ENCODE data around the gene OSGEPL1. TPM values are rescaled to one million over a fixed set of nuclear protein-coding genes. Genes with fewer than 3 reads are reported as not detected.
A peak's percentile ranks its signal among the peaks of the same experiment; 100 is the strongest.

Gene OSGEPL1
- total RNA-seq, 1 experiment from 2014 or later: 12.6 TPM

DNA sequence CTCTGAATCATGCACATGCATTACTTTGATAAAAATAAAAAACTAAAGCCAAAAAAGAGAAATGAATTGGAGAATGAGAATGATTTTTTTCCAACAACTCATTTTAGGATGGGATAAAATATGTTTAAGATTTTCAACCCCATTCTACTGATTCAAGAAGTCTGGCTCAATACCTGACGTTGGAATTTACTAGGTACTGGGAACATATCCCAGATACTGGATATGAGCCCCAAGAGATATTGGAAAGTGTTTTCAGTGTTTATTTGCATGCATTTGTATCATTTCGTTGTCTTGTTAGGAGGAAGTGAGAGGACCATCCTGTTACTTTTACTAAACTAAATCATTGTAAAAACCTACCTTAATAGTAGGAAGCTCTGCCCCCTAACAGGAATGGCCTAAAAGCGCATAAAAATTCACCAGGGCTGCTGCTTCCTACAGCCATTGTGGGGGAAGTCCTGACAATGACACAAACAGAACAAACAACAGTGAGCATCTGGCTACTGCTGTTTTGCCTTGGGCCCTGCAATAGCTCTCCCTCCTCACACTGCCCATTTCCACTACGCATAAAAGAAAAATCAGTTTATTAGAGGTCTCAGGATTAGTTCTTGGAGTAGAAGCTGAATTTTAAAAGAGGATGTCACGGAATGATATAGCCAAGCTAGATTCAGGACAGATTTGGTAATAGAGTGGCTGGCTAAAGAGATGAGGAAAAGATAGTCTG, 52.9 kb downstream of the OSGEPL1 start:
- BruUV-seq (replicated peaks): no TSS peak
- Histone ChIP-seq H3K9me3 (ENCODE audit: low read length) (no peaks in the 10 kb centered on the region), H3K9ac (ENCODE audit: low read length) (no peak overlapping the region), H3F3A (ENCODE audit: low read length, unreplicated experiment) (no peaks in the 10 kb centered on the region), H3K4me2 (ENCODE audit: low read length) (no peak overlapping the region), H4K20me1 (ENCODE audit: low read length) (no peaks in the 10 kb centered on the region), H3K4me1 (ENCODE audit: insufficient read depth, low read length) (no peaks in the 10 kb centered on the region), H3K4me3 (ENCODE audit: low read length) (no peak overlapping the region), H2AFZ (ENCODE audit: low read length) (no peak overlapping the region), H3K9me2 (replicated peaks; ENCODE audit: low read length) (no peaks in the 10 kb centered on the region), H3K79me2 (ENCODE audit: low read length) (no peaks in the 10 kb centered on the region), H3K27me3 (ENCODE audit: low read length) (no peaks in the 10 kb centered on the region), H3K36me3 (ENCODE audit: low read depth, low read length) (no peaks in the 10 kb centered on the region), H3K27ac (ENCODE audit: low read length) (no peak overlapping the region)
- ChIA-PET POLR2A (ENCODE audit: unreplicated experiment) (no interaction called here), CTCF (no interaction called here)
- TF ChIP-seq EZH2phosphoT487 (IDR thresholded peaks at IDR 0.05; ENCODE audit: borderline replicate concordance, low read length) (no peak), EZH2 (IDR thresholded peaks at IDR 0.05; ENCODE audit: low read length, unreplicated experiment) (no peak)
- TF ChIP-seq, protein P1, sequence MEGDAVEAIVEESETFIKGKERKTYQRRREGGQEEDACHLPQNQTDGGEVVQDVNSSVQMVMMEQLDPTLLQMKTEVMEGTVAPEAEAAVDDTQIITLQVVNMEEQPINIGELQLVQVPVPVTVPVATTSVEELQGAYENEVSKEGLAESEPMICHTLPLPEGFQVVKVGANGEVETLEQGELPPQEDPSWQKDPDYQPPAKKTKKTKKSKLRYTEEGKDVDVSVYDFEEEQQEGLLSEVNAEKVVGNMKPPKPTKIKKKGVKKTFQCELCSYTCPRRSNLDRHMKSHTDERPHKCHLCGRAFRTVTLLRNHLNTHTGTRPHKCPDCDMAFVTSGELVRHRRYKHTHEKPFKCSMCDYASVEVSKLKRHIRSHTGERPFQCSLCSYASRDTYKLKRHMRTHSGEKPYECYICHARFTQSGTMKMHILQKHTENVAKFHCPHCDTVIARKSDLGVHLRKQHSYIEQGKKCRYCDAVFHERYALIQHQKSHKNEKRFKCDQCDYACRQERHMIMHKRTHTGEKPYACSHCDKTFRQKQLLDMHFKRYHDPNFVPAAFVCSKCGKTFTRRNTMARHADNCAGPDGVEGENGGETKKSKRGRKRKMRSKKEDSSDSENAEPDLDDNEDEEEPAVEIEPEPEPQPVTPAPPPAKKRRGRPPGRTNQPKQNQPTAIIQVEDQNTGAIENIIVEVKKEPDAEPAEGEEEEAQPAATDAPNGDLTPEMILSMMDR (conservative IDR thresholded peaks at IDR 0.05; ENCODE audit: low read depth, low read length): no peak
- no peak for ATAC-seq
- intact Hi-C loops (cut with micrococcal nuclease): no loop called here
- DNase-seq: no peak

DNA sequence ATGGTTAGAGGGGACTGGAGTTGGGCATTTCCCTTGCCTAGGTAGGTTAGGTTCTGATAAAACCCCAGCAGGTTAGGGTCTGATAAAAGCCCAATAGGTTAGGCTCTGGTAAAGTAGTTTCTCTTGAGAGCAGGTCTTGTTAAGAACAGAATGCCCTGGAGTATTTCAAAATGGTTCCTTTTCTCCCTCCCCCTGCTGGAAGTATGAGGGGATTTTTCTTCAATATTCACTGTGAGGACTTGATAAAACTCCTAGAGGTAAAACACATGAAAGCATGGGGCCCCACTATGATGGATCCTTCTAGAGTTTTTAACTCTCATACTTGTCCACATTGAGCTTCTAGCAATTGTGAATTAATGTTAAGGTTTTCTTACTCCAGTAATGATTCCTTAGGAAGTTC, 60.5 kb downstream of the OSGEPL1 start:
- no peaks in the 10 kb centered on the region for H3K9me2 ChIP-seq (replicated peaks; ENCODE audit: low read length)
- H3K79me2 ChIP-seq (ENCODE audit: low read length): no peaks in the 10 kb centered on the region
- H4K20me1 ChIP-seq (ENCODE audit: low read length): no peaks in the 10 kb centered on the region
- H2AFZ ChIP-seq (ENCODE audit: low read length): no peak overlapping the region
- H3K4me1 ChIP-seq (ENCODE audit: insufficient read depth, low read length): no peaks in the 10 kb centered on the region
- H3K4me3 ChIP-seq (ENCODE audit: low read length): no peak overlapping the region
- intact Hi-C loops (cut with micrococcal nuclease): no loop called here
- H3K9ac ChIP-seq (ENCODE audit: low read length): no peak overlapping the region
- H3F3A ChIP-seq (ENCODE audit: low read length, unreplicated experiment): no peaks in the 10 kb centered on the region
- TF ChIP-seq EZH2phosphoT487 (IDR thresholded peaks at IDR 0.05; ENCODE audit: borderline replicate concordance, low read length): no peak
- TF ChIP-seq EZH2 (IDR thresholded peaks at IDR 0.05; ENCODE audit: low read length, unreplicated experiment): no peak
- TF ChIP-seq, protein P1 (conservative IDR thresholded peaks at IDR 0.05; ENCODE audit: low read depth, low read length): peak; percentile 40; the same call in 1 of the 2 replicates
- H3K9me3 ChIP-seq (ENCODE audit: low read length): no peaks in the 10 kb centered on the region
- no peaks in the 10 kb centered on the region for H3K27me3 ChIP-seq (ENCODE audit: low read length)
- H3K4me2 ChIP-seq (ENCODE audit: low read length): no peak overlapping the region
- H3K27ac ChIP-seq (ENCODE audit: low read length): no peak overlapping the region
- ChIA-PET POLR2A (ENCODE audit: unreplicated experiment) (no interaction called here), CTCF (interaction anchor here (0.8 kb wide), 1 partner anchor 41 kb away, joined by 4 read pairs; no protein-coding TSS in a partner anchor)
- no peaks in the 10 kb centered on the region for H3K36me3 ChIP-seq (ENCODE audit: low read depth, low read length)
- no TSS peak for BruUV-seq (replicated peaks)
- ATAC-seq (no peak), DNase-seq (peak; percentile 18)

DNA sequence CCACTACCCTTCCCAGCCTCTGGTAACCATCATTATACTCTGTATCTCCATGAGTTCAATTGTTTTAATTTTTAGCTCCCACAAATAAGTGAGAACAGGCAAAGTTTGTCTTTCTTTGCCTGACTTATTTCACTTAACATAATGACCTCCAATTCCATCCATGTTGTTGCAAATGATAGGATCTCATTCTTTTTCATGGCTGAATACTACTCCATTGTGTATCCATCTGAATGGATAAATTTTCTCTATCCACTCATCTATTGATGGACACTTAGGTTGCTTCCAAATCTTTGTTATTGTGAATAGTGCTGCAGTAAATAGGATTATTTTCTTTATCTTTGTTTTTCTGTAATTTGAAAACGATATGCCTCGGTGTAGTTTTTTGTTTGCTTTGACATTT, 61.9 kb downstream of the OSGEPL1 start:
- DNase-seq (no peak), ATAC-seq (no peak)
- Histone ChIP-seq H3K27me3 (ENCODE audit: low read length) (no peaks in the 10 kb centered on the region), H3K9me3 (ENCODE audit: low read length) (no peaks in the 10 kb centered on the region), H3K4me3 (ENCODE audit: low read length) (no peak overlapping the region), H3K9ac (ENCODE audit: low read length) (no peak overlapping the region), H3F3A (ENCODE audit: low read length, unreplicated experiment) (no peaks in the 10 kb centered on the region), H3K79me2 (ENCODE audit: low read length) (no peaks in the 10 kb centered on the region), H3K4me2 (ENCODE audit: low read length) (no peak overlapping the region), H3K9me2 (replicated peaks; ENCODE audit: low read length) (no peaks in the 10 kb centered on the region), H4K20me1 (ENCODE audit: low read length) (no peaks in the 10 kb centered on the region), H3K27ac (ENCODE audit: low read length) (no peak overlapping the region), H2AFZ (ENCODE audit: low read length) (no peak overlapping the region), H3K4me1 (ENCODE audit: insufficient read depth, low read length) (no peaks in the 10 kb centered on the region), H3K36me3 (ENCODE audit: low read depth, low read length) (no peaks in the 10 kb centered on the region)
- TF ChIP-seq, protein P1 (conservative IDR thresholded peaks at IDR 0.05; ENCODE audit: low read depth, low read length): no peak
- no peak for TF ChIP-seq EZH2 (IDR thresholded peaks at IDR 0.05; ENCODE audit: low read length, unreplicated experiment)
- ChIA-PET POLR2A (ENCODE audit: unreplicated experiment) (no interaction called here), CTCF (no interaction called here)
- BruUV-seq (replicated peaks): no TSS peak
- intact Hi-C loops (cut with micrococcal nuclease): no loop called here

Data from PC-3 (cell line).